Esophagus squamous epithelium (tissue), 5 donors: ENCODE results near the gene OGFR. TPM values are rescaled to one million over a fixed set of nuclear protein-coding genes. Genes with fewer than 3 reads are reported as not detected.

Experiments used
- DNase-seq: peaks from one replicate; lab custom pipeline; 2025; lab: John Stamatoyannopoulos, UW
- H3K27ac ChIP-seq, 4 donors: fragments of 200-600 bp; sonication (generic); one replicate each; pipeline ENCODE4 v1.5.1; 2016 to 2019; ENCODE audit warnings: mild to moderate bottlenecking in 1 of 4
- H3K27me3 ChIP-seq, 4 donors: fragments of 200-600 bp; sonication (generic); 1 replicate in 3 of 4; 2 replicates in 1 of 4; pipeline versions ENCODE4 v1.5.1 to v1.6.0; 2017 to 2021; ENCODE audit warnings: antibody characterized with exemption in 1 of 4
- H3K36me3 ChIP-seq, 3 donors: fragments of 200-600 bp; sonication (generic); one replicate each; pipeline ENCODE4 v1.5.1; 2016 to 2019
- H3K4me1 ChIP-seq, 3 donors: fragments of 200-600 bp; sonication (generic); one replicate each; pipeline ENCODE4 v1.5.1; 2017 to 2019
- H3K4me3 ChIP-seq, 4 donors: fragments of 200-600 bp; sonication (generic); 1 replicate in 3 of 4; 2 replicates in 1 of 4; pipeline ENCODE4 v1.5.1; 2016 to 2019; ENCODE audit warnings: mild to moderate bottlenecking in 2 of 4, moderate library complexity in 1 of 4
- H3K9me3 ChIP-seq, 3 donors: fragments of 200-600 bp; sonication (generic); one replicate each; pipeline ENCODE4 v1.5.1; 2016 to 2019
- POLR2A ChIP-seq, 4 donors: fragments of 450-650 bp; IDR thresholded peaks; one replicate each; pipeline ENCODE4 v1.6.1; 2017; ENCODE audit warnings: antibody characterized with exemption in 4 of 4, mild to moderate bottlenecking in 4 of 4, moderate library complexity in 3 of 4
- WGBS, 2 donors: methylation state at CpG; one replicate each; pipeline ENCODE4 v1.1.5; 2018; 5-methylcytosine and 5-hydroxymethylcytosine counted together
- intact Hi-C: fragments of 100-400 bp; cut with DNase I; formaldehyde crosslinking; loops from one replicate; pipeline ENCODE4 v1.15.0; 2022
- total RNA-seq, 4 donors: library from RNA; depleted of rRNA; stranded (reverse); fragments of >200 nt; gene quantifications; one replicate each; pipeline ENCODE4 v1.1.0, GENCODE V29; 2016
- TF ChIP-seq, protein P1 (sequence below), 6 experiments: fragments of 450-650 bp in 4 of 6; fragments of 200-600 bp in 2 of 6; sonication (generic) in 2 of 6; IDR thresholded peaks; one replicate each; pipeline ENCODE4 v1.5.1; 2016 to 2019; ENCODE audit warnings: antibody characterized with exemption in 6 of 6, mild to moderate bottlenecking in 4 of 6, moderate library complexity in 4 of 6
- donor health status: DM: yes; HTN: yes; CAD: no.

Gene OGFR
- total RNA-seq, 4 donors from 2014 or later = 19.1 to 41.4 (median 27.3) TPM

DNA sequence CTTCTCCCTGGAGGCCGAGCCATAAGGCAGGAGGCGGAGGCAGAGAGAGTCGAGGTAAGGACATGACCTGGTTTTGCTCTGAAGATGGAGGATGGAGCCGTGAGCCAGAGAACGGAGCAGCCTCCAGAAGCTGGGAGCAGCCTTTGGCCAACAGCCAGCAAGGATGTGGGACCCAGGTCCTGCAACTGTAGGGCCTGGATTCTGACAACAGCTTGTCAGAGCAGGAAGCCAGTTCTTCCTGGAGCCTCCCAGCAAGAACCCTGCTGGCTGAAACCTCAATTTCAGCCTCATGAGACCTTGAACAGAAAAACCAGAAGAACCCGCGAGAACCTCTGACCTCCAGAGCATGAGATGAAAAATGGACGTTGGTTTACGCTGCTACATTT is 21.7 kb upstream of the OGFR start:
- TF ChIP-seq POLR2A (IDR thresholded peaks at IDR 0.05) = no peak
- TF ChIP-seq, protein P1, sequence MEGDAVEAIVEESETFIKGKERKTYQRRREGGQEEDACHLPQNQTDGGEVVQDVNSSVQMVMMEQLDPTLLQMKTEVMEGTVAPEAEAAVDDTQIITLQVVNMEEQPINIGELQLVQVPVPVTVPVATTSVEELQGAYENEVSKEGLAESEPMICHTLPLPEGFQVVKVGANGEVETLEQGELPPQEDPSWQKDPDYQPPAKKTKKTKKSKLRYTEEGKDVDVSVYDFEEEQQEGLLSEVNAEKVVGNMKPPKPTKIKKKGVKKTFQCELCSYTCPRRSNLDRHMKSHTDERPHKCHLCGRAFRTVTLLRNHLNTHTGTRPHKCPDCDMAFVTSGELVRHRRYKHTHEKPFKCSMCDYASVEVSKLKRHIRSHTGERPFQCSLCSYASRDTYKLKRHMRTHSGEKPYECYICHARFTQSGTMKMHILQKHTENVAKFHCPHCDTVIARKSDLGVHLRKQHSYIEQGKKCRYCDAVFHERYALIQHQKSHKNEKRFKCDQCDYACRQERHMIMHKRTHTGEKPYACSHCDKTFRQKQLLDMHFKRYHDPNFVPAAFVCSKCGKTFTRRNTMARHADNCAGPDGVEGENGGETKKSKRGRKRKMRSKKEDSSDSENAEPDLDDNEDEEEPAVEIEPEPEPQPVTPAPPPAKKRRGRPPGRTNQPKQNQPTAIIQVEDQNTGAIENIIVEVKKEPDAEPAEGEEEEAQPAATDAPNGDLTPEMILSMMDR (IDR thresholded peaks at IDR 0.05) = no peak
- Histone ChIP-seq H3K36me3 (no peaks in the 10 kb centered on the region), H3K27me3 (peaks cover 0 to 71% (median 2%) of the 10 kb centered on the region in 4 donors), H3K4me1 (no peaks in the 10 kb centered on the region), H3K9me3 (no peaks in the 10 kb centered on the region), H3K4me3 (no peak overlapping the region), H3K27ac (no peak overlapping the region)
- intact Hi-C loops = loop anchor here (10.0 kb wide), 1 partner anchor 288 kb away; no protein-coding TSS in a partner anchor
- no peak for DNase-seq
- 56 to 62% methylated on average over 9 of the region's 9 CpGs for WGBS, 2 donors

DNA sequence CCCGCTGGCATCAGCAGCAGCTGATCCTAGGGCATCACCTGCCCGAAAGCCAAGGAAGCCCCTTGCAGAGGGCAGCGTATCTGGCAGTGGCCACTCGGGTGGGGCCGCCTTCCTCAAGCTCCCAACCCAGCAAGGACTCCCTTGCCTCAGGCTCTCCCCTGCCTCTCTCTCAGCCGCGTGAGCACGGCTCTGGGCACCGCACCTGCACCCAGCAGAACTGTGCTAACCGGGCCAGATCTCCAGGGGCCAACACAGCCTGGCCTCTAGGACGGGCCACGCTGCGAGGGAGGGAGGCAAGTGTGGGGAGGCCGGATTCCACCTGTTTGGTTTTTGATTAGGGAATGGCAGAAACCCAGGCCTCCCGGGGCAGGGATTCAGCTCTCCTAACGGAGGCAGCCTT is 20.1 kb upstream of the OGFR start:
- intact Hi-C loops = loop anchor here (10.0 kb wide), 1 partner anchor 290 kb away; no protein-coding TSS in a partner anchor
- no peak overlapping the region for H3K27ac ChIP-seq
- H3K36me3 ChIP-seq = no peaks in the 10 kb centered on the region
- DNase-seq = no peak
- H3K9me3 ChIP-seq = no peaks in the 10 kb centered on the region
- 68% methylated on average over 4 of the region's 16 CpGs; no CpG with 5 or more reads in 1 of the 2 donors for WGBS, 2 donors
- H3K4me1 ChIP-seq = no peaks in the 10 kb centered on the region
- peaks cover 0 to 55% (median 2%) of the 10 kb centered on the region in 4 donors for H3K27me3 ChIP-seq
- no peak overlapping the region for H3K4me3 ChIP-seq
- no peak for TF ChIP-seq POLR2A (IDR thresholded peaks at IDR 0.05)
- TF ChIP-seq, protein P1 (IDR thresholded peaks at IDR 0.05) = no peak

DNA sequence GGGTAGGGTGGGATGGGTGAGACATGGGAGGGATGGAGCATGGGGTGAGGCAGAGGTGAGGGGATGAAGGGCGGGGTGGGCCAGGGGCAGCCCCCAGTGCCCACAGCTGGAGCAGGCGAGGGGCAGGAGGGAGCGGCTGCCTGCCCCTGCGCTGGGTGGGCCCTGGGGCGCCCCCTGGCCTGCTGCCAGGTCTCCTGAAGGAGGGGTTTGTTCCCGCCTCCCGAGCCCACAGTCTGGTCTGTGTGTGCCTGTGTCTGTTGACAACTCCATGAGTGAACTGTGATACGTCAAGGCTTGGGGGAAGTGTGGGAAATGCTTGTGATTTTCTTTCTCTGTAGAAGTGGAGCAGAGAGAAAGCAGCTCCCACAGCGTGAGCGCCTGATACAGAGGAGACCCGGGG is 19.2 kb upstream of the OGFR start:
- Histone ChIP-seq H3K27me3 (peaks cover 0 to 46% (median under 1%) of the 10 kb centered on the region in 4 donors), H3K9me3 (no peaks in the 10 kb centered on the region), H3K27ac (no peak overlapping the region), H3K4me3 (no peak overlapping the region), H3K4me1 (no peaks in the 10 kb centered on the region), H3K36me3 (no peaks in the 10 kb centered on the region)
- intact Hi-C loops = loop anchor here (5.0 to 10.0 kb wide), 2 partner anchors 108 to 291 kb away; no protein-coding TSS in a partner anchor
- 35 to 50% methylated on average over 3 to 11 of the region's 11 CpGs for WGBS, 2 donors
- TF ChIP-seq POLR2A (IDR thresholded peaks at IDR 0.05) = no peak
- TF ChIP-seq, protein P1 (IDR thresholded peaks at IDR 0.05) = no peak
- no peak for DNase-seq

DNA sequence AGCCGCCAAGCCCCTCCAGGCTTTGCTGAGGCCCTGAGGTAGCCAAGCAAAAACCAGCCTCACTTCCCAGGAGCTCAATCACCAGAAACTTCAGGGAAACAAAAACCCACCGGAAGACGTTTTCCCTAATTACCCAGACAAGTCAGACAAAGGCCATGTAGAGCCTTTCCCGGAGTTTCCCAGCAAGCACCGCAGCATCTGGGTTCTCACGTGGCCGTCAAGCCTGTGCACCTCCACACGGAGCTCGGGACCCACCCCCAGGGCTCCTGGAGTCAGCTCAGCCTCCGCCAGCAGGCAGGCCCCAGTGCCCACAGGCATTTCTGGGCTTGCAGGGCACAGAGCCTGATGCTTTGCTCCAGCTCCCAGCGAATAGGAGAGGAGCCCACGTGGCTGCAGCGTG is 18.5 kb upstream of the OGFR start:
- DNase-seq = no peak
- Histone ChIP-seq H3K27ac (no peak overlapping the region), H3K4me1 (peaks cover 0 to 1% (median under 1%) of the 10 kb centered on the region in 3 donors), H3K9me3 (no peaks in the 10 kb centered on the region), H3K4me3 (no peak overlapping the region), H3K27me3 (peaks cover 0 to 40% (median 0%) of the 10 kb centered on the region in 4 donors), H3K36me3 (no peaks in the 10 kb centered on the region)
- intact Hi-C loops = loop anchor here (5.0 to 10.0 kb wide), 2 partner anchors 109 to 291 kb away; no protein-coding TSS in a partner anchor
- TF ChIP-seq, protein P1 (IDR thresholded peaks at IDR 0.05) = no peak
- no peak for TF ChIP-seq POLR2A (IDR thresholded peaks at IDR 0.05)
- WGBS, 2 donors = 59 to 93% methylated on average over 3 to 6 of the region's 13 CpGs

DNA sequence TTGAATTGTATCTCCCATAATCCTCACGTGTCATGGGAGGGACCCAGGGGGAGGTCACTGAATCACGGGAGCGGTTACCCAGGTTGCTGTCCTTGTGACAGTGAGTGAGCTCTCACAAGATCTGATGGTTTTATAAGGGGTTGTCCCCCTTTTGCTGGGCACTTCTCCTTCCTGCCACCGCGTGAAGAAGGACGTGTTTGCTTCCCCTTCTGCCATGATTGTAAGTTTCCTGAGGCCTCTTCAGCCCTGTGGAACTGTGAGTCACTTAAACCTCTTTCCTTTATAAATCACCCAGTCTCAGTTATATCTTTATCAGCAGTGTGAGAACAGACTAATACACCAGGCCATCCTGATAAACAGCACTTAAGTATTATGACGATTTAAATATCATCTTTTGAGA is 17.3 kb upstream of the OGFR start:
- Histone ChIP-seq H3K4me1 (peaks cover 0 to 7% (median 3%) of the 10 kb centered on the region in 3 donors), H3K27ac (no peak overlapping the region), H3K27me3 (peaks cover 0 to 31% (median 0%) of the 10 kb centered on the region in 4 donors), H3K36me3 (no peaks in the 10 kb centered on the region), H3K4me3 (no peak overlapping the region), H3K9me3 (no peaks in the 10 kb centered on the region)
- DNase-seq = no peak
- TF ChIP-seq, protein P1 (IDR thresholded peaks at IDR 0.05) = no peak
- no peak for TF ChIP-seq POLR2A (IDR thresholded peaks at IDR 0.05)
- intact Hi-C loops = loop anchor here (5.0 to 10.0 kb wide), 2 partner anchors 110 to 293 kb away; no protein-coding TSS in a partner anchor
- 73 to 75% methylated on average over 7 of the region's 7 CpGs for WGBS, 2 donors
